ENCODE data around the gene RTN1. TPM values are rescaled to one million over a fixed set of nuclear protein-coding genes. Genes with fewer than 3 reads are reported as not detected.

RTN1 gene
- total RNA-seq, 4 donors from 2014 or later: 1.4 to 2.5 (median 1.8) TPM

- no peaks in the 10 kb centered on the region for H3K4me1 ChIP-seq
- H3K27me3 ChIP-seq: peaks cover 0 to 6% (median 6%) of the 10 kb centered on the region in 3 donors
- intact Hi-C loops (cut with DNase I; ENCODE audit: low total_unique reads) (no loop called here), in situ Hi-C loops (cut with MboI; ENCODE audit: low sequenced_read_pairs in 4 of 4) (no loop called here)
- no peak overlapping the region for H3K4me3 ChIP-seq
- H3K9me3 ChIP-seq: no peaks in the 10 kb centered on the region
- no peaks in the 10 kb centered on the region for H3K36me3 ChIP-seq
- H3K27ac ChIP-seq: no peak overlapping the region
- TF ChIP-seq CTCF (IDR thresholded peaks at IDR 0.05 in 4 of 5, conservative IDR thresholded peaks at IDR 0.05 in 1 of 5) (no peak), POLR2A (IDR thresholded peaks at IDR 0.05) (no peak)
- DNase-seq: no peak
- no peak for ATAC-seq
Measured at GRCh38 chr14:59913187-59913586, 42.6 kb upstream of the RTN1 start.

GRCh38 chr14:59912443-59912842 is 41.9 kb upstream of the RTN1 start:
- Histone ChIP-seq H3K4me1 (no peaks in the 10 kb centered on the region), H3K27me3 (peaks cover 0 to 3% (median 0%) of the 10 kb centered on the region in 3 donors), H3K9me3 (no peaks in the 10 kb centered on the region), H3K4me3 (no peak overlapping the region), H3K27ac (no peak overlapping the region), H3K36me3 (no peaks in the 10 kb centered on the region)
- no peak for DNase-seq
- intact Hi-C loops (cut with DNase I; ENCODE audit: low total_unique reads): no loop called here
- ATAC-seq: no peak
- in situ Hi-C loops (cut with MboI; ENCODE audit: low sequenced_read_pairs in 4 of 4): no loop called here
- TF ChIP-seq POLR2A (IDR thresholded peaks at IDR 0.05) (no peak), CTCF (IDR thresholded peaks at IDR 0.05 in 4 of 5, conservative IDR thresholded peaks at IDR 0.05 in 1 of 5) (no peak)

- Histone ChIP-seq H3K9me3 (no peaks in the 10 kb centered on the region), H3K4me1 (no peaks in the 10 kb centered on the region), H3K36me3 (no peaks in the 10 kb centered on the region), H3K27me3 (no peaks in the 10 kb centered on the region), H3K27ac (no peak overlapping the region), H3K4me3 (no peak overlapping the region)
- DNase-seq (no peak), ATAC-seq (no peak)
- no peak for TF ChIP-seq CTCF (IDR thresholded peaks at IDR 0.05 in 4 of 5, conservative IDR thresholded peaks at IDR 0.05 in 1 of 5)
- TF ChIP-seq POLR2A (IDR thresholded peaks at IDR 0.05): no peak
- in situ Hi-C loops (cut with MboI; ENCODE audit: low sequenced_read_pairs in 4 of 4) (no loop called here), intact Hi-C loops (cut with DNase I; ENCODE audit: low total_unique reads) (no loop called here)
Measured at GRCh38 chr14:59905188-59905587, 34.6 kb upstream of the RTN1 start.

DNA sequence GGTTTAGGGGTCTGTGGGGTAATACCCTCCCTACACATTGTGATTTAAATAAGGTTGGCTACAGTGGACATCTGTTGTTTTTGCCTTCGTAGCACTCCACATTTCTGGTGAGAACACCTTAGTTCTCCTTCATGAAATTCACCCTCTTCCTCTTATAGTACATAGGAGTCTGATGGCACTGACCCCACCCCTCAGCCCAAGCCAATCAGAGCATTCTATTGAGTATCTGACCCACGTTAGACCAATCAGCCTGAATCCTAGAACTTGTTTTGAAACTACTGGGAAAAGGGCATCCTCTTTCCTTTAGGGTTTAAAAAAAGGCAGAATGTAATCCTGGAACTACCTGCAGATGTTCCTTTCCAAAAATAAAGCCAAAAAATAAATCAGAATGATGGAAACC is 33.6 kb upstream of the RTN1 start:
- no peak overlapping the region for H3K4me3 ChIP-seq
- H3K27me3 ChIP-seq: no peaks in the 10 kb centered on the region
- intact Hi-C loops (cut with DNase I; ENCODE audit: low total_unique reads): no loop called here
- no peak overlapping the region for H3K27ac ChIP-seq
- in situ Hi-C loops (cut with MboI; ENCODE audit: low sequenced_read_pairs in 4 of 4): no loop called here
- H3K4me1 ChIP-seq: no peaks in the 10 kb centered on the region
- DNase-seq (no peak), ATAC-seq (no peak)
- no peaks in the 10 kb centered on the region for H3K36me3 ChIP-seq
- TF ChIP-seq POLR2A (IDR thresholded peaks at IDR 0.05) (no peak), CTCF (IDR thresholded peaks at IDR 0.05 in 4 of 5, conservative IDR thresholded peaks at IDR 0.05 in 1 of 5) (no peak)
- no peaks in the 10 kb centered on the region for H3K9me3 ChIP-seq

- H3K4me3 ChIP-seq: no peak overlapping the region
- no peaks in the 10 kb centered on the region for H3K9me3 ChIP-seq
- DNase-seq: no peak
- ATAC-seq: no peak
- in situ Hi-C loops (cut with MboI; ENCODE audit: low sequenced_read_pairs in 4 of 4) (no loop called here), intact Hi-C loops (cut with DNase I; ENCODE audit: low total_unique reads) (no loop called here)
- TF ChIP-seq CTCF (IDR thresholded peaks at IDR 0.05 in 4 of 5, conservative IDR thresholded peaks at IDR 0.05 in 1 of 5) (no peak), POLR2A (IDR thresholded peaks at IDR 0.05) (no peak)
- no peaks in the 10 kb centered on the region for H3K36me3 ChIP-seq
- H3K4me1 ChIP-seq: no peaks in the 10 kb centered on the region
- H3K27me3 ChIP-seq: no peaks in the 10 kb centered on the region
- H3K27ac ChIP-seq: no peak overlapping the region
Measured at GRCh38 chr14:59900556-59900955, 30.0 kb upstream of the RTN1 start.

Data from gastrocnemius medialis (tissue), 4 donors.